Smooth muscle cell of the coronary artery (primary cell): Measurements from ENCODE around the gene EFCAB8. TPM values are rescaled to one million over a fixed set of nuclear protein-coding genes. Genes with fewer than 3 reads are reported as not detected.

Experiments used
- total RNA-seq: library from RNA; depleted of rRNA; stranded (reverse); fragments of >200 nt; gene quantifications from 2 replicates; pipeline ENCODE4 v1.2.3, GENCODE V29; 2014; ENCODE audit warnings: low replicate concordance

EFCAB8 gene, protein sequence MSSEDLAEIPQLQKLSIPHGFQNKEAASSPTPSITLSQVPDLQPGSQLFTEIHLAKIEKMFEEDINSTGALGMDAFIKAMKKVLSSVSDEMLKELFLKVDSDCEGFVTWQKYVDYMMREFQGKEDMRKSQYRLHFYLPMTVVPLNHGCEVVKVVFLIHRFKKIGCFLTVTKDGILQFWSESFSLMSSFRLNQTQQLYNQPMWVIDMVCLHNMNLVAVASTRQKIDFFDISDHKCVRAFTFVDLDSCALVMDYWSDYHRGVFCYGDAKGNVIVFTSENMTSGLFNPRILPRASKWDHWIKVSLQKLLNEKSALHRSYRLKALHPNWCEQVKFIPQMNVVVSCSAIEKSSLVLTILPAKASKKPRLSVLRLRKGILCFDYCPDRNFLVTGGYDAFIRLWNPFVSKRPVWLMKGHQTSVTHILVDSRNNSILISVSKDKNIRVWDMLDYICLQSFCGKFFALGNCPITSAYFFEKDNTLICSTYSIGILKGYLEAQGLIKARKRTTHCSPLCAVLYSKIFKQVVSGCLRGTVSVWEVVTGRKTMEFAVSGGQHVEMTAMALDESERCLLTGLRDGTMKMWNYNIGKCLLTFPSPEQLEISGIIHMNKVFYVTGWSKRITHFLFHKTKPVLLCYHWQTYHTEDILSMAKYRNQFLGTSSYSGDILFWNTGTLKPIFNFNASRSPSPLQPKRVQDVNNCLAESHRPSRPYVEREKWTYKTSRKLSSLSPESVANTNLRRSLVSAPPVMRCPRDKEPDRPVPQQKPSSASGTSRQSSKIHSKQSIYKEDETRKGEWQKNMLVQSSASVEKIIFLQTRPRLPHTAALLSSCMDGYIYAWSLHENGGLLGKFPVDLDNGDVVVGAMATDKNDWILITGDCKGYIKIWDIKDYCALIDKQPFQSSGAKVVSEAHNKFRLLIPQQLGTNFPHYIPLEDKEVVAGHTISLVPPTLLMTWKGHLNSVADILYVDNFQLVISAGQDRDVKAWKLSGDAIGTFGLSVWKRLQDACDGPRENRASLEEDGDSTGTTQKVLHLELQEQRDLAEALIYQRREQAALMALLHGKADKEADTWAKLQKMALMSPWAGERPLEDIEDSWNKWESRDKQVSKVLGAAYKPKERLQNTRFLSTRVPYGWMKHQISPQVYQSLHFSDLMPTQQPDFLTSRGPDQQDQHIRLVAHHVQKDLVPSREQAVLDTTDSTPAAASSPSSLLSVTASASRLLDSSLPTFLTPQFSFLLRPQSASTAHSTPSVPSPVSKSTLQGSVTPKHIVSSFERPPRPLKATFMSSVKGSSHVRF
- total RNA-seq, result under 0.01 TPM in 2 replicates

DNA sequence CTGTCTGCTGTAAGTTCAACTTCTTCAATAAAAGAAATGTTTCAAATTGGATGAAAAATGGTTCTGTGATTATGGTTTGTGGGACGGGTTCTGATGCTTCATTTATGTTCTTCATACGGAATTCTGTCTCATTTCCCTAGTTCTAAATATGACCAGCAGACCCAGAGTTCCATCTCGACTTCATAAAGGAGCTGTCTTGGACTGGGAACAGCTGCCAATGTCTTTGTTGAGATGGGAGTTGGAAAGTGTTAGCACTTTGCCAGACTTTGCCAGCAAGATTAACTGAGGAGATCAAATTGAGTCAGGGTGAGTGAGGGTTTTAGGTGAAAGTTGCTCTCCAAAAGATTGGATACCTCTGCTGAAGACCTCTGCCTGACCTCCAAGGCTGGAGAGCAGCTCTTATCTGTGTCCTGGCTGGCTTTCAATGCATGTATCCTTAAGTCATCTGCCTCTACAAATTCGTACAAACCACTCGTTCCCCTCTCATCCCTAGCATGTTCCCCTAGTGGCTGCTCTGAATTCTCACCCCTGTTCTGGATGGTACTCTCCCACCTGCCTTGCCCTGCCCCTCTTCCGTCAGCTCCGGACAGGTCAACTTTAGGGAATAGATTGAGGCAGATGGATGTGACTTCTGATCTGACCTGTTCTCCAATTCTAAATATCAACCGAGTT is at the start of gene EFCAB8:
TSS of gene EFCAB8 (plus strand) at position 223 of the 672 bp plus-strand sequence. CDS start 4,870 bp downstream, outside the sequence.

DNA sequence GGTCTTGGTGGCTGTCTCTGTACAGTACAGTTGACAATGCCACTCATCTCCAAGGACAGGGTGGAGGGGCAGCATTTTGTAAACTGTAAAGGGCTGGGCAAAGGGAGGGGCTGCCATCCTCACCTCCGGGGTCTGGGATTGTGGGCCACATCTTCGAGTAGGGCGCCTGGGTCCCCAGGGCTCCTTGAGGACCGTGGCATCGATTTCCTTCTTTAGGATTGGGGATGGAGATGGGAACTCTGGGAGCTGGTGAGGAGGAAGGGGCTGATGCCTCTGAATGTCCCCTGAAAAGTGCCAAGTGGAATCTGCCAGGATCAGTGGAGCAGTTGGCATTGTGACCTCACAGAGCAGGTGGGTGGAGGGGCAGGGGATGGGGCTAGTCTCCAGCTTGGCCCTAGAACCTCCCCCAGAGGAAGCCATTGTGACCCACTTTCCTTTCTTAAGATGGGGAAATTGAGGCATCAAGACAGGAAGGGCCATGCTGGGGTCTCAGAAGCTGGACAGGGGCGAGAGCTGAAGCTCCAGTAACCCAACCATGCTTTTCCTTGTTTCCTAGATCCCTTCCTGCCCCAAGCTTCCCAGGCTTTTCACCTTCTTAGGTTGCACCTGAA is 145.5 kb downstream of the EFCAB8 start, which contains the start of gene SUN5:
TSS of gene SUN5 (minus strand) at position 293 of the 611 bp plus-strand sequence. CDS start at position 200, 93 bp downstream.

DNA sequence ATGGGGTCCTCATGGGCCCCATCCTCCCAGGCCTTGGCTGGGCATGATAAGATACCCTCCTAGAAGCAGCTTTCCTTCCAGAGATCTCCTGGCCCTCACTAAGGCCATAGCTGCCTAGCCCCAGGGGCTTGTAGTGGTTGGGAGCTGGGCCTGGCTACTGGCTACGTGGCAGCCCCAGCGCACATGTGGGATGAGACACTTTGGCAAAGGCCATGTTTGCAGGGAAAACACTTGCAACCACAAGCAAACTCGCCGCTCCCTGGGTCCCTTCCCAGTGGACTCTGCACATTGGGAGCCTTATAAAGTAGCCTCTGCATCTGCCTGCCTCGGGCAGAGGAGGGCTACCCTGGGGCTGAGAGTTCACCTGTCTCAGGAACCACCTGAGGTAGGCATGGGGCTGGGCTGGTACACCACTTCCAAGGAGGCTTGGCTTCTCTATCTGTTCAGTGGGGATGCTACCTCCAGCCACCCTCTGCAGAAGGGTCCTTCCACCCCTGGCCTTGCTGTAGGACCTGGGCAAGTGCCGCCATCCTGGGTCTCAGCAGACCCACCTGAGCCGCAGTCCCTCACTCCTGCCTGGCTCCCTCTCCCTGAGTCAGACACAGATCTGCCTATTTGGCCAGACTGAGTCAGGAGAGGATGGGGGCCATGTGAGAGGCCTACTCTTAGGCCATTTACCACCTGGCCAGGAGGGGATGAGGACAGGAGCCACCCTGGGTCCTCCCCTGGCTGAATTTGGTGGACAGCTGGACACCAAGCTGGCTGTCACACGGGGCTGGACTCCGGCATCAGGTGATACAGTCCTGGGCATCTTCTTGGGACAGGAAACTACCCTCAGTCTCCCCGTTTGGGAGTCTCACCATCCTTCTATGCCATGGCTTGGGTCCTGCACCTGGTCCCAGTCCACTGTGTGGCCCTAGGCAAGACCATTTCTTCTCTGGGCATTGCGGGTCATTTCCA is 148.9 kb downstream of the EFCAB8 start, which contains the start of gene BPIFB2:
TSS of gene BPIFB2 (plus strand) at position 329 of the 960 bp plus-strand sequence. CDS start 871 bp downstream, outside the sequence.

Other genes starting within 250 kb of the EFCAB8 start
- not detected in 2 replicates for gene C20orf203, start 185.0 kb upstream of the EFCAB8 start, total RNA-seq
- gene COMMD7, start 115.5 kb upstream of the EFCAB8 start, total RNA-seq, result 9.4 and 25.1 TPM in 2 replicates
- gene DNMT3B, start 96.5 kb upstream of the EFCAB8 start, total RNA-seq, result 2.0 and 2.3 TPM in 2 replicates
- gene MAPRE1, start 39.0 kb upstream of the EFCAB8 start, total RNA-seq, result 58.5 and 87.3 TPM in 2 replicates
- not detected in 2 replicates for gene SUN5, start 145.5 kb downstream of the EFCAB8 start, total RNA-seq
- gene BPIFB2, start 148.8 kb downstream of the EFCAB8 start, total RNA-seq, result not detected in 2 replicates
- not detected in 2 replicates for gene BPIFB6, start 172.7 kb downstream of the EFCAB8 start, total RNA-seq
- not detected in 2 replicates for gene BPIFB3, start 195.0 kb downstream of the EFCAB8 start, total RNA-seq
- gene BPIFB4, start 220.7 kb downstream of the EFCAB8 start, total RNA-seq, result 0.23 TPM in 1 of 2 replicates, not detected in the other